Urothelium cell line (cell line): Measurements from ENCODE around the gene NUDT1.

ENCODE experiments used
- DNase-seq: peaks from one replicate; pipeline ENCODE4 v3.0.0; 2011; ENCODE audit warnings: low spot score, mixed read lengths
- FAIRE-seq: peaks from 2 replicates; lab custom pipeline; 2011; peaks lifted over from hg19 to GRCh38; lab: Jason Lieb, UNC

The NUDT1 gene

GRCh38 chr7:2222516-2222915, 19.5 kb upstream of the NUDT1 start:
- peak; percentile 74 for FAIRE-seq
- DNase-seq: no peak

GRCh38 chr7:2223321-2223720, 18.7 kb upstream of the NUDT1 start:
- FAIRE-seq: peak; percentile 9
- DNase-seq: no peak

GRCh38 chr7:2224491-2224928, 17.5 kb upstream of the NUDT1 start:
- no peak for DNase-seq
- FAIRE-seq: no peak

- FAIRE-seq: peak; percentile 93
- no peak for DNase-seq
Measured at GRCh38 chr7:2224934-2225333, 17.1 kb upstream of the NUDT1 start.

- FAIRE-seq: peak; percentile 90
- no peak for DNase-seq
Measured at GRCh38 chr7:2225336-2225735, 16.7 kb upstream of the NUDT1 start.

GRCh38 chr7:2225830-2226229, 16.2 kb upstream of the NUDT1 start:
- FAIRE-seq (peak; percentile 89), DNase-seq (no peak)

- DNase-seq (no peak), FAIRE-seq (peak; percentile 97)
Measured at GRCh38 chr7:2227699-2228098, 14.3 kb upstream of the NUDT1 start.

GRCh38 chr7:2228921-2229320, 13.1 kb upstream of the NUDT1 start:
- FAIRE-seq: no peak
- no peak for DNase-seq

GRCh38 chr7:2229467-2229866, 12.6 kb upstream of the NUDT1 start:
- FAIRE-seq (no peak), DNase-seq (no peak)

- DNase-seq (no peak), FAIRE-seq (no peak)
Measured at GRCh38 chr7:2230226-2230625, 11.8 kb upstream of the NUDT1 start.

GRCh38 chr7:2230882-2231281, 11.1 kb upstream of the NUDT1 start:
- FAIRE-seq (no peak), DNase-seq (no peak)

- no peak for FAIRE-seq
- peak; percentile 59 for DNase-seq
Measured at GRCh38 chr7:2231992-2232765, 9.8 kb upstream of the NUDT1 start.

GRCh38 chr7:2232766-2233520, 9.1 kb upstream of the NUDT1 start, which contains the start of gene MAD1L1:
TSS of gene MAD1L1 (minus strand) at chr7:2232945. CDS start at chr7:2230133, 2,812 bp downstream.
- DNase-seq (peak; percentile 100), FAIRE-seq (peak; percentile 86)

- FAIRE-seq: no peak
- no peak for DNase-seq
Measured at GRCh38 chr7:2233926-2234325, 8.1 kb upstream of the NUDT1 start.

GRCh38 chr7:2237109-2237602, 4.9 kb upstream of the NUDT1 start:
- FAIRE-seq: no peak

GRCh38 chr7:2239242-2239641, 2.8 kb upstream of the NUDT1 start:
- DNase-seq (no peak), FAIRE-seq (no peak)

More at GRCh38 chr7:2237109-2237602, 4.9 kb upstream of the NUDT1 start:
- DNase-seq: no peak

- FAIRE-seq (no peak), DNase-seq (no peak)
Measured at GRCh38 chr7:2242541-2243429, 759 bp downstream of the NUDT1 start.

- DNase-seq (no peak), FAIRE-seq (no peak)
Measured at GRCh38 chr7:2243458-2243857, 1.4 kb downstream of the NUDT1 start.

- peak; percentile 77 for FAIRE-seq
- DNase-seq: no peak
Measured at GRCh38 chr7:2244404-2244995, 2.5 kb downstream of the NUDT1 start.

- FAIRE-seq (peak; percentile 50), DNase-seq (no peak)
Measured at GRCh38 chr7:2245883-2246675, 4.1 kb downstream of the NUDT1 start.
